SK-N-MC (cell line): Measurements from ENCODE around the gene OPN1MW.
"Not testable (repeated sequence)": the region's sequence is repeated elsewhere in the genome, so short reads cannot be mapped to it uniquely, and the experiment has no call there.

ENCODE experiments used
- DNase-seq: peaks from one replicate; pipeline ENCODE4 v3.0.0-alpha.2; 2011; ENCODE audit warnings: low read depth, low spot score
- H3K27ac ChIP-seq: fragments of 200-600 bp; sonication (generic); 2 replicates; pipeline ENCODE4 v1.5.1; 2016; ENCODE audit warnings: mixed run types
- H3K36me3 ChIP-seq: fragments of 200-600 bp; sonication (generic); 2 replicates; pipeline ENCODE4 v1.6.1; 2017; ENCODE audit warnings: antibody characterized with exemption, low read length, mixed read lengths; ENCODE audit not compliant: insufficient read depth
- H3K4me3 ChIP-seq: fragments of 200-600 bp; sonication (generic); 2 replicates; pipeline ENCODE4 v1.5.1; 2016
- H3K9ac ChIP-seq: fragments of 200-600 bp; sonication (generic); 2 replicates; pipeline ENCODE4 v1.8.0; 2017; ENCODE audit warnings: mixed run types, mixed read lengths; ENCODE audit not compliant: insufficient read length
- H3K9me3 ChIP-seq: fragments of 200-600 bp; sonication (generic); 2 replicates; pipeline ENCODE4 v1.6.1; 2017; ENCODE audit warnings: low read depth, mild to moderate bottlenecking, antibody characterized with exemption, low read length, moderate library complexity, mixed read lengths

OPN1MW gene

GRCh38 chrX:154231443-154231842, 49.0 kb downstream of the OPN1MW start:
- not testable (repeated sequence) for H3K9ac ChIP-seq, H3K36me3 ChIP-seq, H3K27ac ChIP-seq, DNase-seq, H3K4me3 ChIP-seq, H3K9me3 ChIP-seq

- DNase-seq, H3K9me3 ChIP-seq, H3K4me3 ChIP-seq, H3K36me3 ChIP-seq, H3K9ac ChIP-seq, H3K27ac ChIP-seq: not testable (repeated sequence)
Measured at GRCh38 chrX:154233620-154234019, 51.2 kb downstream of the OPN1MW start.

- H3K27ac ChIP-seq, H3K9ac ChIP-seq, H3K36me3 ChIP-seq, DNase-seq, H3K9me3 ChIP-seq, H3K4me3 ChIP-seq: not testable (repeated sequence)
Measured at GRCh38 chrX:154238939-154239559, 56.7 kb downstream of the OPN1MW start.

- H3K9me3 ChIP-seq, H3K4me3 ChIP-seq, H3K27ac ChIP-seq, H3K36me3 ChIP-seq, H3K9ac ChIP-seq, DNase-seq: not testable (repeated sequence)
Measured at GRCh38 chrX:154239982-154240503, 57.6 kb downstream of the OPN1MW start.
